Left lung (tissue), 10 donors: ENCODE results near the gene TPRX2. TPM values are rescaled to one million over a fixed set of nuclear protein-coding genes. Genes with fewer than 3 reads are reported as not detected.

ENCODE experiments used
- ATAC-seq: fragments of 200-7000 bp; cut with Tn5 transposase; one replicate; pipeline ENCODE4 v1.9.1; 2020; ENCODE audit warnings: moderate library complexity
- DNase-seq, 4 donors: peaks; one replicate each; pipeline ENCODE4 v3.0.0-alpha.2; 2013 to 2020
- H3K27ac ChIP-seq, 2 donors: fragments of 200-600 bp; sonication (generic) in 1 of 2; one replicate each; pipeline versions ENCODE4 v1.5.0 to v1.8.0; 2020 to 2021
- H3K27me3 ChIP-seq, 2 donors: fragments of 200-600 bp; sonication (generic) in 1 of 2; one replicate each; pipeline versions ENCODE4 v1.5.0 to v1.8.0; 2020 to 2021
- H3K36me3 ChIP-seq, 2 donors: fragments of 200-600 bp; sonication (generic) in 1 of 2; one replicate each; pipeline versions ENCODE4 v1.5.0 to v1.8.0; 2020 to 2021
- H3K4me1 ChIP-seq, 2 donors: fragments of 200-600 bp; one replicate each; pipeline ENCODE4 v1.8.0; 2021
- H3K4me3 ChIP-seq, 2 donors: fragments of 200-600 bp; sonication (generic) in 1 of 2; one replicate each; pipeline versions ENCODE4 v1.5.0 to v1.8.0; 2020 to 2021; ENCODE audit warnings: mild to moderate bottlenecking in 1 of 2
- H3K9me3 ChIP-seq, 2 donors: fragments of 200-600 bp; sonication (generic) in 1 of 2; one replicate each; pipeline versions ENCODE4 v1.5.0 to v1.8.0; 2020 to 2021
- CTCF ChIP-seq, 2 donors: fragments of 200-600 bp; sonication (generic) in 1 of 2; IDR thresholded peaks; one replicate each; pipeline versions ENCODE4 v1.5.0 to v1.8.0; 2021; ENCODE audit warnings: antibody characterized with exemption in 2 of 2
- intact Hi-C, 2 donors: fragments of 100-400 bp; cut with DNase I; formaldehyde crosslinking; loops; one replicate each; pipeline versions ENCODE4 v1.11.2 to v1.14.2; 2022
- polyA plus RNA-seq, 6 donors: library from polyadenylated mRNA; unstranded; fragments of 120-200 nt; gene quantifications; one replicate each; pipeline ENCODE4 v1.2.1, GENCODE V29; 2013; ENCODE audit not compliant: insufficient read length in 6 of 6
- total RNA-seq, 2 donors: library from RNA; stranded (reverse); fragmentation: NEBNext Ultra II Directional; extraction: Animal tissue kit (Norgen Biotek cat#: 25700); gene quantifications; one replicate each; pipeline ENCODE4 v1.2.1, GENCODE V29; 2021
- donor health status: DM: no; HTN: yes; CAD: no.
- donor health status: DM: no; HTN: no; CAD: no.

TPRX2 gene
- total and polyA plus RNA-seq, 8 donors: not detected

- H3K27me3 ChIP-seq: peaks cover 2 to 10% of the 10 kb centered on the region in 2 donors
- ATAC-seq (no peak), DNase-seq (no peak)
- H3K9me3 ChIP-seq: peaks cover 0 to 14% of the 10 kb centered on the region in 2 donors
- intact Hi-C loops: no loop called here
- TF ChIP-seq CTCF (IDR thresholded peaks at IDR 0.05): no peak
- no peaks in the 10 kb centered on the region for H3K4me1 ChIP-seq
- no peak overlapping the region for H3K27ac ChIP-seq
- no peak overlapping the region for H3K4me3 ChIP-seq
- no peaks in the 10 kb centered on the region for H3K36me3 ChIP-seq
These were observed 32.5 kb downstream of the TPRX2 start for GRCh38 chr19:47891622-47891922.

- no peak overlapping the region for H3K27ac ChIP-seq
- H3K36me3 ChIP-seq: no peaks in the 10 kb centered on the region
- H3K4me1 ChIP-seq: no peaks in the 10 kb centered on the region
- TF ChIP-seq CTCF (IDR thresholded peaks at IDR 0.05): no peak
- peaks cover 0 to 14% of the 10 kb centered on the region in 2 donors for H3K9me3 ChIP-seq
- DNase-seq (peak in 3 of 4 donors; percentile 25 to 70 (median 44)), ATAC-seq (peak; percentile 25)
- no peak overlapping the region for H3K4me3 ChIP-seq
- H3K27me3 ChIP-seq: peaks cover 0 to 5% of the 10 kb centered on the region in 2 donors
- intact Hi-C loops: no loop called here
These were observed 33.1 kb downstream of the TPRX2 start for GRCh38 chr19:47891923-47892666.

GRCh38 chr19:47895165-47895782 lies 36.2 kb downstream of the TPRX2 start:
- no peak for TF ChIP-seq CTCF (IDR thresholded peaks at IDR 0.05)
- ATAC-seq (no peak), DNase-seq (no peak)
- intact Hi-C loops: no loop called here
- no peaks in the 10 kb centered on the region for H3K4me1 ChIP-seq
- H3K36me3 ChIP-seq: no peaks in the 10 kb centered on the region
- H3K27me3 ChIP-seq: peaks cover 0 to 13% of the 10 kb centered on the region in 2 donors
- H3K9me3 ChIP-seq: peaks cover 0 to 14% of the 10 kb centered on the region in 2 donors
- no peak overlapping the region for H3K27ac ChIP-seq
- H3K4me3 ChIP-seq: no peak overlapping the region

- no peak for ATAC-seq
- intact Hi-C loops: no loop called here
- Histone ChIP-seq H3K27ac (no peak overlapping the region), H3K9me3 (peaks cover 0 to 14% of the 10 kb centered on the region in 2 donors), H3K4me1 (no peaks in the 10 kb centered on the region), H3K27me3 (peaks cover 0 to 13% of the 10 kb centered on the region in 2 donors), H3K4me3 (no peak overlapping the region), H3K36me3 (no peaks in the 10 kb centered on the region)
- no peak for TF ChIP-seq CTCF (IDR thresholded peaks at IDR 0.05)
- DNase-seq: no peak
These were observed 37.0 kb downstream of the TPRX2 start for GRCh38 chr19:47896019-47896418.

GRCh38 chr19:47896773-47897172 lies 37.7 kb downstream of the TPRX2 start:
- Histone ChIP-seq H3K4me1 (no peaks in the 10 kb centered on the region), H3K27ac (no peak overlapping the region), H3K9me3 (peaks cover 0 to 14% of the 10 kb centered on the region in 2 donors), H3K36me3 (no peaks in the 10 kb centered on the region), H3K4me3 (no peak overlapping the region), H3K27me3 (peaks cover 0 to 13% of the 10 kb centered on the region in 2 donors)
- TF ChIP-seq CTCF (IDR thresholded peaks at IDR 0.05): no peak
- no peak for DNase-seq
- ATAC-seq: no peak
- intact Hi-C loops: no loop called here
